Activated CD4-positive, alpha-beta T cell treated with anti-CD3 and anti-CD28 coated beads, Interleukin-2, amount 10 ng/mL, durations not matched to agents 24 days and 14 days (primary cell): Measurements from ENCODE around the gene LRRC4C. TPM values are rescaled to one million over a fixed set of nuclear protein-coding genes. Genes with fewer than 3 reads are reported as not detected.

Experiments
- DNase-seq: peaks from one replicate; pipeline ENCODE4 v3.0.0; 2022
- H3K27ac Mint-ChIP-seq: one replicate; pipeline ENCODE4 v1.8.0; 2022; ENCODE audit warnings: mild to moderate bottlenecking, mixed read lengths
- H3K27me3 Mint-ChIP-seq: one replicate; pipeline ENCODE4 v1.8.0; 2022; ENCODE audit warnings: mixed read lengths
- H3K36me3 Mint-ChIP-seq: one replicate; pipeline ENCODE4 v1.8.0; 2022; ENCODE audit warnings: low read depth, mild to moderate bottlenecking, mixed read lengths
- H3K4me1 Mint-ChIP-seq: one replicate; pipeline ENCODE4 v1.8.0; 2021; ENCODE audit warnings: mixed read lengths
- H3K4me3 Mint-ChIP-seq: one replicate; pipeline ENCODE4 v1.8.0; 2022; ENCODE audit warnings: mild to moderate bottlenecking, moderate library complexity, mixed read lengths
- H3K9me3 Mint-ChIP-seq: one replicate; pipeline ENCODE4 v1.8.0; 2021; ENCODE audit warnings: mixed read lengths
- intact Hi-C: fragments of 100-400 bp; cut with micrococcal nuclease; formaldehyde crosslinking; loops from one replicate; pipeline ENCODE4 v1.15.1; 2023
- total RNA-seq: library from RNA; stranded (reverse); gene quantifications from 2 replicates; pipeline ENCODE4 v1.2.3, GENCODE V29; 2022

LRRC4C gene
- total RNA-seq, 1 donor from 2014 or later: not detected

DNA sequence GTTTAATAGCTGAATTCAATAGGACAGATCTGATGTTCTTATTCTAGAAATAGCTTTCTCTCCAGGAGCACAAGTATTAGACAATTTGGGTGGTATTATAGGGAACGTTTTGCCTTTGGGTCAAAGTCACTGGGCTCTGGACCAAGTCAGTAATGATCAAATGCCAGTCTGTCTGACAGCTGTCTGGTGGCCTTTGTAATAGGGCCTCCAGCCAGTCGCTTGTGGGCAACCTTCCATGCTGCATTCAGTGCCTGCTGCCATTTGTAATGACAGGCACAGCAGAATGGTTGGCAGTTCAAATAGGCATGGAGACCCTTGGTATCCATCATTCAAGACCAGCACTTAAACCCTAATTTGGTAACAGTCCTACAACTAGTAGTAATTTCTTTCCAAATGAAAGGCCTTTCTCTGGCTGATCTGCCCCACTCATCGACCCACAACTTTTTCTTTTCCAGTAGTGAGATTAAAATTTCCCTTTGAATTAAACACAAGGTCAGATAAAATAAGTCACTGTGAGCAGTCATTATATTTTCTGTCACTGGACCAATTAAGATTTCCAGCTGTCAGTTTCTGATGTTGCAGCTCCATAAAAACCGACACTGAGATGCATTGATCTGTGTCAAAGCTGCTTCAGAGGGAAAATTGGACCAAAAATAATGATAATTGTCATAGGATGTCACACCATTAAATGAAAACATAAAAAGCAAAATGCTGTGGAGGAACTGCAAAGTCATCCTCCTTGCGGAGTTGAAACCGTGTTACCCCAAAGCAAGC, 1038.1 kb downstream of the LRRC4C start:
- intact Hi-C loops: no loop called here
- H3K36me3 Mint-ChIP-seq: no peaks in the 10 kb centered on the region
- no peak for DNase-seq
- no peak overlapping the region for H3K4me3 Mint-ChIP-seq
- peaks cover 2% of the 10 kb centered on the region for H3K9me3 Mint-ChIP-seq
- H3K4me1 Mint-ChIP-seq: no peaks in the 10 kb centered on the region
- no peak overlapping the region for H3K27ac Mint-ChIP-seq
- H3K27me3 Mint-ChIP-seq: no peaks in the 10 kb centered on the region

GRCh38 chr11:40417627-40418026, 1041.8 kb downstream of the LRRC4C start:
- H3K9me3 Mint-ChIP-seq: peaks cover 3% of the 10 kb centered on the region
- H3K4me1 Mint-ChIP-seq: no peaks in the 10 kb centered on the region
- DNase-seq: no peak
- H3K36me3 Mint-ChIP-seq: no peaks in the 10 kb centered on the region
- H3K4me3 Mint-ChIP-seq: no peak overlapping the region
- intact Hi-C loops: no loop called here
- H3K27me3 Mint-ChIP-seq: no peaks in the 10 kb centered on the region
- H3K27ac Mint-ChIP-seq: no peak overlapping the region

- no peak overlapping the region for H3K27ac Mint-ChIP-seq
- no peaks in the 10 kb centered on the region for H3K36me3 Mint-ChIP-seq
- no peak for DNase-seq
- H3K4me3 Mint-ChIP-seq: no peak overlapping the region
- no peaks in the 10 kb centered on the region for H3K4me1 Mint-ChIP-seq
- intact Hi-C loops: no loop called here
- H3K9me3 Mint-ChIP-seq: peaks cover 12% of the 10 kb centered on the region
- no peaks in the 10 kb centered on the region for H3K27me3 Mint-ChIP-seq
Measured at GRCh38 chr11:40407355-40407754, 1052.1 kb downstream of the LRRC4C start.

GRCh38 chr11:40405614-40406013, 1053.8 kb downstream of the LRRC4C start:
- no peaks in the 10 kb centered on the region for H3K4me1 Mint-ChIP-seq
- no peak for DNase-seq
- H3K36me3 Mint-ChIP-seq: no peaks in the 10 kb centered on the region
- no peak overlapping the region for H3K27ac Mint-ChIP-seq
- intact Hi-C loops: no loop called here
- no peak overlapping the region for H3K4me3 Mint-ChIP-seq
- peaks cover 12% of the 10 kb centered on the region for H3K9me3 Mint-ChIP-seq
- H3K27me3 Mint-ChIP-seq: no peaks in the 10 kb centered on the region

DNA sequence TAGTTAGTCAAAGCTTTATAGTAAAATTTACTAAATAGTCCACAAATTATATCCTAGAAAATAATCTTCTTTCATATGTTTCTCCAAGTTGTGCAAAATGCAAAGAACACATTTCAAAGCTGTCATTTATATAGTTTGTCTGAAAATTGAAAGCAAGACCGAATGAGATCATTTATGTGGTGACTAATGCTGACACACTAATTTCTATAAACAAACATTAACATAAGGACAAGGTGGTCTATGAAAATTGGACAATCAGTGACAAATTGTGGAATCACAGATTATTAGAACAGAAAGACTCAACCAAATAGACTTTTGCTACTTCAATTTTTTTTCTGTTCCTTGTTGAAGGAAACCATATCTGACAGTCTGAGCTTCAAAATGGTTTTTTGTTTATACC, 1056.1 kb downstream of the LRRC4C start:
- Mint-ChIP-seq H3K4me3 (no peak overlapping the region), H3K27ac (no peak overlapping the region), H3K9me3 (peaks cover 12% of the 10 kb centered on the region), H3K36me3 (no peaks in the 10 kb centered on the region), H3K27me3 (no peaks in the 10 kb centered on the region), H3K4me1 (no peaks in the 10 kb centered on the region)
- no peak for DNase-seq
- intact Hi-C loops: no loop called here

DNA sequence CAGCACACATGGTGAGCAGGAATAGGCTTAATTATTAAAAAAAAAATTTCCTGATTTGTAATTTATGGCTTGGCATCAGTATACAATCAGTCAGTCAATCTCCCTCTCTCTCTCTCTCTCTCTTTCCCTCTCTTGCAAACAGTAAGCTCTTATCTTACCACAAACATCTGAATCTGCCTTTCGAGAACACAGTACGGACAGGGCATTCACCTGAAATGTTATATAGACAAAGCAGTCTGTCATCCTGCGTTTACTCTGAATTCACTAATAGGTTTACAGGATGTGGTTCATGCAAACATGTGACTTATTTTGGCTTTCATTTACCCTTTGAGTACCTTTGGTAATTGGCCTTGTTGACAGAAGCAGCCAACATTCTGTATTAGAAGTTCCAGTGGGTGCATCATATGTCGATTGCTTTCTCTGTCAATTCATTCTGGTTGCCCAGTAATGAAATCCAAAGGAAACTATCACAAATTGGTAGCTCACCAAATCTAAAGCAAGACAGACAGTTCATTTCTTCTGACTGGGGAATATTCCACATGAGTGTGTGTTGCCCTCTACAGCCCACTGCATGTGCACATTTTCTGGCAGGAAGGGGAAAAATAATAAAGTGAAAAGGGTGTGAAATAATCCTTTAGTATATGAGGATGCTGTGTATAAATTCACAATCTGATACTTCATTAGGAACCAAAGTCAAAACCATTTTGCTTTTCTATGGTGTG, 1058.2 kb downstream of the LRRC4C start:
- Mint-ChIP-seq H3K36me3 (no peaks in the 10 kb centered on the region), H3K27ac (no peak overlapping the region), H3K27me3 (no peaks in the 10 kb centered on the region), H3K4me1 (no peaks in the 10 kb centered on the region), H3K4me3 (no peak overlapping the region), H3K9me3 (peaks cover 7% of the 10 kb centered on the region)
- intact Hi-C loops: no loop called here
- DNase-seq: no peak

DNA sequence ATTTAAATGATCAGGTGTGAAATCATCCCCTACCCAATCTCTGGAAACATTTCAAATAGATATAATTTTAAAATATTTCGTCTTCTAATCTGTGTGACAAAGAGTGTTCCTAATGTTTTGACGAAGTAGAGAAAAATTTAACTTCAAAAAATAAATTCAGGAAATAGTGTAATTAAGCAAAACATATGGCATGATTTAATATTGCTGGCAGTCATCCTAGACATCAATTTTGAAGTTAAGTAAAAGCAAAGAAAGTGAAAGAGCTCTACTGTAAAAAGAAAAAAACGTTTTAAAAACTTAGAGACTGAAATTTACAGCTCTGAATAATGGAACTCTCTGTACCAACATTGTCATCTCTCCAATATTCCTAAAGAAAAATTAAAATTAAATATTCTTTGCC, 1062.3 kb downstream of the LRRC4C start:
- intact Hi-C loops: no loop called here
- Mint-ChIP-seq H3K4me3 (no peak overlapping the region), H3K27me3 (no peaks in the 10 kb centered on the region), H3K27ac (no peak overlapping the region), H3K36me3 (no peaks in the 10 kb centered on the region), H3K9me3 (no peaks in the 10 kb centered on the region), H3K4me1 (no peaks in the 10 kb centered on the region)
- no peak for DNase-seq

- Mint-ChIP-seq H3K27ac (no peak overlapping the region), H3K4me1 (no peaks in the 10 kb centered on the region), H3K4me3 (no peak overlapping the region), H3K9me3 (peaks cover 3% of the 10 kb centered on the region), H3K36me3 (no peaks in the 10 kb centered on the region), H3K27me3 (no peaks in the 10 kb centered on the region)
- intact Hi-C loops: no loop called here
- DNase-seq: no peak
Measured at GRCh38 chr11:40393511-40393910, 1065.9 kb downstream of the LRRC4C start.

- Mint-ChIP-seq H3K36me3 (no peaks in the 10 kb centered on the region), H3K27me3 (no peaks in the 10 kb centered on the region), H3K4me3 (no peak overlapping the region), H3K4me1 (no peaks in the 10 kb centered on the region), H3K27ac (no peak overlapping the region), H3K9me3 (peaks cover 3% of the 10 kb centered on the region)
- no peak for DNase-seq
- intact Hi-C loops: no loop called here
Measured at GRCh38 chr11:40391679-40392078, 1067.8 kb downstream of the LRRC4C start.

GRCh38 chr11:40388097-40388818, 1071.2 kb downstream of the LRRC4C start:
- H3K4me3 Mint-ChIP-seq: no peak overlapping the region
- DNase-seq: no peak
- H3K36me3 Mint-ChIP-seq: no peaks in the 10 kb centered on the region
- intact Hi-C loops: no loop called here
- H3K4me1 Mint-ChIP-seq: no peaks in the 10 kb centered on the region
- H3K27ac Mint-ChIP-seq: no peak overlapping the region
- H3K27me3 Mint-ChIP-seq: no peaks in the 10 kb centered on the region
- H3K9me3 Mint-ChIP-seq: peaks cover 3% of the 10 kb centered on the region

DNA sequence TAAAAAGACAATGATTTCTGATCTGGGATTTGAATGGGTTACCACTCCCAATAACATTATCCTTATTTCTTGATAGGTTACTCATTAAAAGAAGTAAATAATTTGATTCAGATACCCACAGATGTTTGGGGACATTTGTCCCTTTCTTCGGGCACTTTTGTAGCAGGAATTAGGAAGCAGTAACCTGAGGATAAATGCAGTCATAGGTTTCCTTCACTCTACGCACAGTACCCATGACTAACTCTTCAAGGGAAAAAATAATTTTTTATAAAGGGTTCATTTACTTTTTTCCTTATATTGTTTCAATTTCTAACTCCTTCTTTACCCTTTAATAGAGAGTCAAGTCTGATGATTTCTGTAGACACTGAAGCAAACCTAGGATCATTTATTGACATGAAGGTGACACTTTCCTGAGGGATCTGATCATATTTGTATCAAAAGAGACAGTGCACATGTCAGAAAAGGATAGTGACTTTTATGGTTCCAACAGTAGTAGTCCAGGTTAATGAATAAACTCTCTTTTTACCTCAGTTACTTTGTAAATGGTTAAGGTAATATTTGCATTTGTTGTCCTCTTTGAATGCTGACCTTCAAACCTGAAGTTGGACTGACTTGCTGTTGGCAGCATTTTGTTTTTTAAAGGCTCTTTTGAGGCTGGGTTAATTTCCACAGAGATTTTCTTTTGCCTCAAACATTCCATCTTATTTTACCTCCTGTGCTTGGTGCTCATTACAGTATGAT, 1072.0 kb downstream of the LRRC4C start:
- no peaks in the 10 kb centered on the region for H3K4me1 Mint-ChIP-seq
- H3K27me3 Mint-ChIP-seq: no peaks in the 10 kb centered on the region
- H3K9me3 Mint-ChIP-seq: peaks cover 3% of the 10 kb centered on the region
- H3K27ac Mint-ChIP-seq: no peak overlapping the region
- DNase-seq: no peak
- intact Hi-C loops: no loop called here
- no peak overlapping the region for H3K4me3 Mint-ChIP-seq
- H3K36me3 Mint-ChIP-seq: no peaks in the 10 kb centered on the region

DNA sequence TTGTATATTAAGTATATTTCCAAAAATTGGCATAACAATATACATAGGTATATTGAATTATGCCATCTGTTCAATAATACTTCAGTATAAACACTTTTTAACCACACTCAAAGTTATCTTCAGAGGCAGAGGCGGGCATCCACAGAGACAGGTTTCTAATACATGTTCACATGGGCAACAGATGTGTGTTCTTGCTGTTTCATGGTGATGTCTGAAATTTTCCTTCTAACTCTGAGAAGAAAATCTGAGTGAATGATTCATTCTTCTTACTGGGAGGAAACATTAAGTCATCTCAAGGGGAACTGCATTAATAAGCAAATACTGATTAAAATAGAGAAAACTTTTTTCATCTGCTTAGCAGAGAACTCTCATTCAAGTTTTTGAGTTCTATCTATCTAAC, 1074.5 kb downstream of the LRRC4C start:
- H3K27ac Mint-ChIP-seq: no peak overlapping the region
- intact Hi-C loops: no loop called here
- no peak for DNase-seq
- H3K4me3 Mint-ChIP-seq: no peak overlapping the region
- no peaks in the 10 kb centered on the region for H3K36me3 Mint-ChIP-seq
- H3K27me3 Mint-ChIP-seq: no peaks in the 10 kb centered on the region
- peaks cover 3% of the 10 kb centered on the region for H3K9me3 Mint-ChIP-seq
- no peaks in the 10 kb centered on the region for H3K4me1 Mint-ChIP-seq

- peaks cover 3% of the 10 kb centered on the region for H3K9me3 Mint-ChIP-seq
- intact Hi-C loops: no loop called here
- no peak for DNase-seq
- H3K4me1 Mint-ChIP-seq: no peaks in the 10 kb centered on the region
- no peaks in the 10 kb centered on the region for H3K27me3 Mint-ChIP-seq
- H3K27ac Mint-ChIP-seq: no peak overlapping the region
- H3K4me3 Mint-ChIP-seq: no peak overlapping the region
- no peaks in the 10 kb centered on the region for H3K36me3 Mint-ChIP-seq
Measured at GRCh38 chr11:40381481-40381880, 1078.0 kb downstream of the LRRC4C start.

- no peaks in the 10 kb centered on the region for H3K36me3 Mint-ChIP-seq
- no peak overlapping the region for H3K27ac Mint-ChIP-seq
- peaks cover 3% of the 10 kb centered on the region for H3K9me3 Mint-ChIP-seq
- H3K4me1 Mint-ChIP-seq: no peaks in the 10 kb centered on the region
- DNase-seq: no peak
- H3K4me3 Mint-ChIP-seq: no peak overlapping the region
- intact Hi-C loops: no loop called here
- no peaks in the 10 kb centered on the region for H3K27me3 Mint-ChIP-seq
Measured at GRCh38 chr11:40380835-40381234, 1078.6 kb downstream of the LRRC4C start.
